Heart right ventricle (tissue), 16 donors: Measurements from ENCODE around the gene TM4SF5. TPM values are rescaled to one million over a fixed set of nuclear protein-coding genes. Genes with fewer than 3 reads are reported as not detected.

Experiments
- ATAC-seq, 8 donors: fragments of 200-7000 bp; cut with Tn5 transposase; one replicate each; pipeline ENCODE4 v1.9.1; 2020; ENCODE audit warnings: mild to moderate bottlenecking in 8 of 8, moderate library complexity in 8 of 8, moderate number of reproducible peaks in 1 of 8
- DNase-seq, 2 donors: peaks; one replicate each; pipeline ENCODE4 v3.0.0-alpha.2; 2020
- H3K27ac ChIP-seq, 10 donors: fragments of 200-600 bp; sonication (generic) in 2 of 10; one replicate each; pipeline versions ENCODE4 v1.5.0 to v1.8.0; 2020 to 2022; ENCODE audit warnings: mild to moderate bottlenecking in 3 of 10
- H3K27me3 ChIP-seq, 7 donors: fragments of 200-600 bp; one replicate each; pipeline ENCODE4 v1.8.0; 2021 to 2022; ENCODE audit warnings: mild to moderate bottlenecking in 2 of 7
- H3K36me3 ChIP-seq, 9 donors: fragments of 200-600 bp; sonication (generic) in 1 of 9; one replicate each; pipeline versions ENCODE4 v1.5.0 to v1.8.0; 2020 to 2022; ENCODE audit warnings: mild to moderate bottlenecking in 2 of 9
- H3K4me1 ChIP-seq, 9 donors: fragments of 200-600 bp; sonication (generic) in 1 of 9; one replicate each; pipeline versions ENCODE4 v1.5.0 to v1.8.0; 2020 to 2022; ENCODE audit warnings: mild to moderate bottlenecking in 4 of 9
- H3K4me3 ChIP-seq, 10 donors: fragments of 200-600 bp; sonication (generic) in 2 of 10; one replicate each; pipeline versions ENCODE4 v1.5.0 to v1.8.0; 2020 to 2022; ENCODE audit warnings: mild to moderate bottlenecking in 7 of 10, moderate library complexity in 2 of 10
- H3K9me3 ChIP-seq, 11 donors: fragments of 200-600 bp in 10 of 11; sonication (generic) in 2 of 11; one replicate each; pipeline versions ENCODE4 v1.5.0 to v1.8.0; 2013 to 2022; ENCODE audit warnings: mild to moderate bottlenecking in 2 of 11, control low read depth in 1 of 11, moderate library complexity in 1 of 11
- CTCF ChIP-seq, 9 donors: fragments of 200-600 bp; sonication (generic) in 2 of 9; IDR thresholded peaks; one replicate each; pipeline versions ENCODE4 v1.5.0 to v1.8.0; 2021 to 2022; ENCODE audit warnings: antibody characterized with exemption in 9 of 9, mild to moderate bottlenecking in 5 of 9, moderate library complexity in 1 of 9
- WGBS, 2 donors: extraction: QIAGEN DNeasy Blood & Tissue Kit; methylation state at CpG; one replicate each; pipeline ENCODE4 v1.1.7; 2013; ENCODE audit warnings: inconsistent platforms in 1 of 2; 5-methylcytosine and 5-hydroxymethylcytosine counted together
- intact Hi-C, 10 donors: fragments of 100-400 bp; cut with DNase I; formaldehyde crosslinking; loops; one replicate each; pipeline versions ENCODE4 v1.11.1 to v1.14.2; 2022
- long read RNA-seq, 3 donors: library from polyadenylated mRNA; unstranded; transcript quantifications; one replicate each; pipeline ENCODE4 v2.0.0, GENCODE V29; 2020 to 2021
- polyA plus RNA-seq, 2 donors: library from polyadenylated mRNA; stranded (reverse); fragments of 200-250 nt; gene quantifications; one replicate each; pipeline ENCODE4 v1.2.3, GENCODE V29; 2013
- total RNA-seq, 10 donors: library from RNA; stranded (reverse); fragmentation: NEBNext Ultra II Directional in 3 of 10; extraction: Animal tissue kit (Norgen Biotek cat#: 25700) in 3 of 10; gene quantifications; one replicate each; pipeline versions ENCODE4 v1.2.1 to v1.2.4, GENCODE V29; 2021 to 2023
- donor health status: Arrhythmogenic right ventricular cardiomyopathy.
- donor health status: ischemic (EF 13 %, LVEDD 7.1; RV severe dilation, severe dysfunction).
- donor health status: healthy with polysubstance abuse.
- donor health status: DM: no; HTN: yes; CAD: no.
- donor health status: DM: no; HTN: no; CAD: no.
- donor health status: ischemic (EF 25% LVEDD 6.9; RV normal size, moderate dysfunction).
- donor health status: ischemic (EF 25% LVEDD 5.7; RV mildly dilated, moderate dysfunction).
- donor health status: healthy.
- donor health status: DM: yes; HTN: yes; CAD: no.
- donor health status: Ischemic cardiomyopathy.
- donor health status: ischemic (EF 35%, LVEDD 5.7; RV mildly dilated, moderate dysfunction).
- donor health status: nonischemic (EF 11% LVEDD 7.7; RV severe dilation, severe dysfunction).
- donor health status: DM: yes; HTN: yes; CAD: no.
- donor health status: PGD.
- donor health status: ischemic (EF 29% LVEDD 5.4; RV normal size, mild dysfunction).
- donor health status: nonischemic (EF 23%, LVEDD 6.1; RV moderate dilation, normal function).

The TM4SF5 gene, protein sequence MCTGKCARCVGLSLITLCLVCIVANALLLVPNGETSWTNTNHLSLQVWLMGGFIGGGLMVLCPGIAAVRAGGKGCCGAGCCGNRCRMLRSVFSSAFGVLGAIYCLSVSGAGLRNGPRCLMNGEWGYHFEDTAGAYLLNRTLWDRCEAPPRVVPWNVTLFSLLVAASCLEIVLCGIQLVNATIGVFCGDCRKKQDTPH
- total RNA-seq (not detected), polyA plus RNA-seq (not detected)
- long read RNA-seq, donor 1: 0 reads
- long read RNA-seq, donor 2: 0 reads
- long read RNA-seq, donor 3: 0 reads

DNA sequence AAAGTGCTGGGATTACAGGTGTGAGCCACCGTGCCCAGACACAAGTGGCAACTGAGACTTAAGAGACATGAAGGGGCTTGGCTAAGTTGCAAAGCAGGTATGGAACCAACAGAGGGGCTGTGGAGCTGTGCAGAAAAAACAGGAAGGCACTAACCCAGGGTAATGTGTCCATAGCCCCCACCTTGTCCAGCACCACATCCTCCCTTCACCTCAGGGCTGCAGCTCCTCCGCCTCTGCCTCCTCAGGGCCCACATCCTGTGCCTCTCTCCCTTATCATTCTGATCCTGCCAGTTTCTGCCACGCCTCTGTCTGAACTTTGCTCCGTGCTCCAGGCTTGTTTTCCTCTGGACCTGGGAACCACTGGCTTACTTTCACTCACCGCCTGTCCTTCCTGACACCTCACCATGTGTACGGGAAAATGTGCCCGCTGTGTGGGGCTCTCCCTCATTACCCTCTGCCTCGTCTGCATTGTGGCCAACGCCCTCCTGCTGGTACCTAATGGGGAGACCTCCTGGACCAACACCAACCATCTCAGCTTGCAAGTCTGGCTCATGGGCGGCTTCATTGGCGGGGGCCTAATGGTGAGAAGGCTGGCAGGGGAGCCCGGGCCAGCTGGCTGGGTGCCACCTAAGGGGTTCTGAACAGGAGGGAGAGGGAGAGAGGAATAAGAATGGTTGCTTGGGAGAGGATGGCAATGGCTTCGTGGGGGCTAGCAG, at the start of gene TM4SF5:
TM4SF5 (plus strand) TSS at position 368 of the 716 bp plus-strand sequence; CDS start at position 405, 37 bp downstream.
- intact Hi-C loops: no loop called here
- DNase-seq (no peak), ATAC-seq (peak in 1 of 8 donors; percentile 22)
- H3K4me1 ChIP-seq: peaks cover 0 to 21% (median 0%) of the 10 kb centered on the region in 9 donors
- no peaks in the 10 kb centered on the region for H3K9me3 ChIP-seq
- no peak for TF ChIP-seq CTCF (IDR thresholded peaks at IDR 0.05)
- peaks cover 0 to 22% (median 8%) of the 10 kb centered on the region in 7 donors for H3K27me3 ChIP-seq
- WGBS, 2 donors: 64 to 67% methylated on average over 13 of the region's 13 CpGs
- H3K4me3 ChIP-seq: no peak within 1 kb of the TSS
- H3K27ac ChIP-seq: peak within 1 kb of the TSS in 1 of 10 donors; percentile 69
- no peaks in the 10 kb centered on the region for H3K36me3 ChIP-seq

- Histone ChIP-seq H3K4me1 (peaks cover 0 to 26% (median 9%) of the 10 kb centered on the region in 9 donors), H3K4me3 (no peak overlapping the region), H3K27me3 (no peaks in the 10 kb centered on the region), H3K27ac (peak overlapping the region in 1 of 10 donors; percentile 14), H3K36me3 (peaks cover 0 to 42% (median 0%) of the 10 kb centered on the region in 9 donors), H3K9me3 (no peaks in the 10 kb centered on the region)
- WGBS, 2 donors: 88 to 91% methylated on average over 16 of the region's 16 CpGs
- ATAC-seq: no peak
- intact Hi-C loops: no loop called here
- no peak for DNase-seq
- TF ChIP-seq CTCF (IDR thresholded peaks at IDR 0.05): no peak
Observed at GRCh38 chr17:4722678-4723240, 48.9 kb upstream of the TM4SF5 start.

DNA sequence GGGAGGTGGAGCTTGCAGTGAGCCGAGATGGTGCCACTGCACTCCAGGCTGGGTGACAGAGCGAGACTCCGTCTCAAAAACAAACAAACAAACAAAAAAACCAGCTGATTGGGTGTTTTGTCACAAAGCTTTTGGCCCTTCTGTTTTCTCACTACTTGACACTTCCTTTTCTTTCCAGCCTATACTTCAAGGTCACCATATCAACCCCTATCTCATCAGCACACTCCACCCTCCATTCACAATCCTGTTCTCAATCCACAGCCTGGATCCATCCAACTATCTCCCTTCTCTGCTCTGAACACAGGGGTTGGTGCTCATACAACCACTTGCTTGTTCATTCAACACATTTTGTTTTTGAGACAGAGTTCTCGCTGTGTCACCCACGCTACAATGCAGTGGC, 47.0 kb upstream of the TM4SF5 start:
- Histone ChIP-seq H3K36me3 (peaks cover 0 to 23% (median 0%) of the 10 kb centered on the region in 9 donors), H3K27ac (peak overlapping the region in 2 of 10 donors; percentile 55 to 91), H3K27me3 (no peaks in the 10 kb centered on the region), H3K4me3 (no peak overlapping the region), H3K9me3 (no peaks in the 10 kb centered on the region), H3K4me1 (peaks cover 0 to 22% (median 9%) of the 10 kb centered on the region in 9 donors)
- no peak for TF ChIP-seq CTCF (IDR thresholded peaks at IDR 0.05)
- intact Hi-C loops: no loop called here
- ATAC-seq: no peak
- WGBS, 2 donors: 83 to 85% methylated on average over 5 of the region's 5 CpGs
- DNase-seq: no peak

- no peak overlapping the region for H3K4me3 ChIP-seq
- intact Hi-C loops: no loop called here
- TF ChIP-seq CTCF (IDR thresholded peaks at IDR 0.05): no peak
- DNase-seq: no peak
- WGBS, 2 donors: 81 to 88% methylated on average over 8 to 9 of the region's 9 CpGs
- H3K9me3 ChIP-seq: no peaks in the 10 kb centered on the region
- H3K4me1 ChIP-seq: peaks cover 2 to 27% (median 14%) of the 10 kb centered on the region in 9 donors
- peak overlapping the region in 5 of 10 donors; percentile 19 to 91 (median 28) for H3K27ac ChIP-seq
- no peaks in the 10 kb centered on the region for H3K27me3 ChIP-seq
- no peak for ATAC-seq
- H3K36me3 ChIP-seq: peaks cover 0 to 12% (median 0%) of the 10 kb centered on the region in 9 donors
Observed at GRCh38 chr17:4725646-4726310, 45.9 kb upstream of the TM4SF5 start.
